Liver (tissue), 9 donors: Measurements from ENCODE around the gene DPY19L3. TPM values are rescaled to one million over a fixed set of nuclear protein-coding genes. Genes with fewer than 3 reads are reported as not detected.
A peak's percentile ranks its signal among the peaks of the same experiment; 100 is the strongest.
"Not testable (repeated sequence)": the region's sequence is repeated elsewhere in the genome, so short reads cannot be mapped to it uniquely, and the experiment has no call there.

Experiments
- DNase-seq: peaks from one replicate; pipeline ENCODE4 v3.0.0-alpha.2; 2017; ENCODE audit warnings: low spot score
- H3K27ac ChIP-seq, 2 donors: one replicate each; pipeline ENCODE4 v1.7.0; 2013; ENCODE audit warnings: inconsistent platforms in 2 of 2, low read length in 2 of 2, control low read depth in 1 of 2, low read depth in 1 of 2, mild to moderate bottlenecking in 1 of 2
- H3K27me3 ChIP-seq, 4 donors: one replicate each; pipeline versions ENCODE4 v1.6.1 to v1.7.0; 2013; ENCODE audit warnings: low read length in 3 of 4, inconsistent platforms in 1 of 4, mild to moderate bottlenecking in 1 of 4, moderate library complexity in 1 of 4; ENCODE audit not compliant: control insufficient read depth in 4 of 4, insufficient read depth in 4 of 4
- H3K36me3 ChIP-seq, 4 donors: one replicate each; pipeline versions ENCODE4 v1.6.1 to v1.7.0; 2013; ENCODE audit warnings: low read length in 3 of 4, mild to moderate bottlenecking in 3 of 4, low read depth in 1 of 4, moderate library complexity in 1 of 4; ENCODE audit not compliant: control insufficient read depth in 4 of 4, insufficient read depth in 3 of 4
- H3K4me1 ChIP-seq, 4 donors: one replicate each; pipeline versions ENCODE4 v1.6.1 to v1.7.0; 2013; ENCODE audit warnings: low read length in 3 of 4, mild to moderate bottlenecking in 3 of 4, moderate library complexity in 1 of 4; ENCODE audit not compliant: control insufficient read depth in 4 of 4, insufficient read depth in 4 of 4
- H3K4me3 ChIP-seq, 3 donors: one replicate each; pipeline versions ENCODE4 v1.6.1 to v1.7.0; 2013; ENCODE audit warnings: low read length in 3 of 3, control low read depth in 1 of 3, low read depth in 1 of 3, mild to moderate bottlenecking in 1 of 3
- H3K9ac ChIP-seq, 2 donors: one replicate each; pipeline ENCODE4 v1.7.0; 2013; ENCODE audit warnings: low read length in 2 of 2, mild to moderate bottlenecking in 2 of 2, moderate library complexity in 2 of 2, control low read depth in 1 of 2, low read depth in 1 of 2
- H3K9me3 ChIP-seq, 4 donors: one replicate each; pipeline versions ENCODE4 v1.6.1 to v1.7.0; 2013; ENCODE audit warnings: low read length in 3 of 4; ENCODE audit not compliant: control insufficient read depth in 4 of 4
- ATF3 ChIP-seq: IDR thresholded peaks from 2 replicates; pipeline ENCODE4 v1.6.1; 2016; ENCODE audit warnings: antibody characterized with exemption
- CTCF ChIP-seq: fragments of 150-350 bp; IDR thresholded peaks from 2 replicates; pipeline ENCODE4 v1.5.1; 2017; ENCODE audit warnings: improper control_type of control experiment, low read depth, low read length; ENCODE audit not compliant: missing input control
- EGR1 ChIP-seq, 2 donors: IDR thresholded peaks; 2 replicates each; pipeline ENCODE4 v1.6.1; 2016 to 2018; ENCODE audit warnings: antibody characterized with exemption in 2 of 2, low read depth in 2 of 2
- FOXA1 ChIP-seq: IDR thresholded peaks from 2 replicates; pipeline ENCODE4 v1.6.1; 2016; ENCODE audit warnings: antibody characterized with exemption
- FOXA2 ChIP-seq: IDR thresholded peaks from 2 replicates; pipeline ENCODE4 v1.6.1; 2016; ENCODE audit warnings: antibody characterized with exemption
- GABPA ChIP-seq, 2 donors: IDR thresholded peaks in 1 of 2; conservative IDR thresholded peaks in 1 of 2; 2 replicates each; pipeline ENCODE4 v1.6.1; 2016; ENCODE audit warnings: antibody characterized with exemption in 2 of 2, mild to moderate bottlenecking in 1 of 2, moderate library complexity in 1 of 2
- HNF4A ChIP-seq, 2 donors: conservative IDR thresholded peaks; 2 replicates each; pipeline ENCODE4 v1.6.1; 2016; ENCODE audit warnings: antibody characterized with exemption in 2 of 2, mild to moderate bottlenecking in 2 of 2
- HNF4G ChIP-seq: IDR thresholded peaks from 2 replicates; pipeline ENCODE4 v1.6.1; 2016; ENCODE audit warnings: antibody characterized with exemption
- JUND ChIP-seq, 2 donors: IDR thresholded peaks; 2 replicates each; pipeline ENCODE4 v1.6.1; 2016; ENCODE audit warnings: antibody characterized with exemption in 2 of 2
- NR2F2 ChIP-seq: IDR thresholded peaks from 2 replicates; pipeline ENCODE4 v1.6.1; 2016; ENCODE audit warnings: antibody characterized with exemption
- RAD21 ChIP-seq, 2 donors: IDR thresholded peaks; 2 replicates each; pipeline ENCODE4 v1.6.1; 2016; ENCODE audit warnings: antibody characterized with exemption in 2 of 2, mild to moderate bottlenecking in 2 of 2
- RXRA ChIP-seq, 2 donors: IDR thresholded peaks; 2 replicates each; pipeline ENCODE4 v1.6.1; 2017 to 2018; ENCODE audit warnings: antibody characterized with exemption in 2 of 2, mild to moderate bottlenecking in 1 of 2
- SP1 ChIP-seq: IDR thresholded peaks from 2 replicates; pipeline ENCODE4 v1.6.1; 2018; ENCODE audit warnings: antibody characterized with exemption, mild to moderate bottlenecking
- TAF1 ChIP-seq: conservative IDR thresholded peaks from 2 replicates; pipeline ENCODE4 v1.6.1; 2016; ENCODE audit warnings: antibody characterized with exemption, mild to moderate bottlenecking
- YY1 ChIP-seq: IDR thresholded peaks from 2 replicates; pipeline ENCODE4 v1.6.1; 2016; ENCODE audit warnings: antibody characterized with exemption, mild to moderate bottlenecking
- ZBTB33 ChIP-seq: IDR thresholded peaks from 2 replicates; pipeline ENCODE4 v1.6.1; 2016; ENCODE audit warnings: antibody characterized with exemption
- WGBS: extraction: QIAGEN DNeasy Blood & Tissue Kit; methylation state at CpG from one replicate; pipeline ENCODE4 v1.1.7; 2013; 5-methylcytosine and 5-hydroxymethylcytosine counted together
- polyA plus RNA-seq, 2 donors: library from polyadenylated mRNA; stranded (reverse) in 1 of 2; unstranded in 1 of 2; fragments of 200-250 nt in 1 of 2; fragments of >200 nt in 1 of 2; fragmentation: Nextera tagmentation in 1 of 2; extraction: Ambion mirVana in 1 of 2; gene quantifications; one replicate each; pipeline versions ENCODE4 v1.2.1 to v1.2.3, GENCODE V29; 2013 to 2015
- total RNA-seq, 2 donors: library from RNA; depleted of rRNA; stranded (reverse); fragments of >200 nt; gene quantifications; one replicate each; pipeline ENCODE4 v1.2.3, GENCODE V29; 2014
- TF ChIP-seq, protein P1 (sequence below): IDR thresholded peaks from 2 replicates; pipeline ENCODE4 v1.6.1; 2016; ENCODE audit warnings: antibody characterized with exemption, mild to moderate bottlenecking
- TF ChIP-seq, protein P2 (sequence below): IDR thresholded peaks from 2 replicates; pipeline ENCODE4 v1.6.1; 2016; ENCODE audit warnings: antibody characterized with exemption
- donor health status: healthy.
- donor health status: healthy.
- donor health status: healthy.
- donor health status: healthy.
- donor health status: healthy.

Gene DPY19L3
- total and polyA plus RNA-seq, 4 donors: 2.7 to 13.0 (median 7.4) TPM

DNA sequence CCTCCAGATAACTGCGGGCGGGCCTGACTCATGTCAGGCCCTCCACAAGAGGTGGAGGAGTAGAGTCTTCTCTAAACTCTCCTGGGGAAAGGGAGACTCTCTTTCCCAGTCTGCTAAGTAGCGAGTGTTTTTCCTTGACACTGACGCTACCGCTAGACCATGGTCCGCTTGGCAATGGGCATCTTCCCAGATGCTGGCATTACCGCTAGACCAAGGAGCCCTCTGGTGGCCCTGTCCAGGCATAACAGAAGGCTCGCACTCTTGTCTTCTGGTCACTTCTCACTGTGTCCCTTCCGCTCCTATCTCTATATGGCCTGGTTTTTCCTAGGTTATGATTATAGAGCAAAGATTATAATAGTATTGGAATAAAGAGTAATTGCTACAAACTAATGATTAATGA is 28.5 kb upstream of the DPY19L3 start:
- TF ChIP-seq CTCF: peak; percentile 27
- TF ChIP-seq RAD21 (IDR thresholded peaks at IDR 0.05): peak; percentile 64 to 65
- not testable (repeated sequence) for H3K27me3 ChIP-seq, H3K9me3 ChIP-seq, DNase-seq, H3K9ac ChIP-seq, H3K4me1 ChIP-seq, H3K4me3 ChIP-seq, H3K27ac ChIP-seq
- WGBS: 92% methylated on average over 9 of the region's 9 CpGs
- H3K36me3 ChIP-seq: peaks cover 0 to 17% (median 6%) of the 10 kb centered on the region in 4 donors

- Histone ChIP-seq H3K4me3 (no peak overlapping the region), H3K9me3 (no peaks in the 10 kb centered on the region), H3K9ac (no peak overlapping the region), H3K36me3 (peaks cover 2 to 19% (median 16%) of the 10 kb centered on the region in 4 donors), H3K27ac (no peak overlapping the region), H3K4me1 (no peaks in the 10 kb centered on the region), H3K27me3 (no peaks in the 10 kb centered on the region)
- no peak for DNase-seq
- 85% methylated on average over 3 of the region's 3 CpGs for WGBS
- TF ChIP-seq RAD21 (IDR thresholded peaks at IDR 0.05): no peak
- no peak for TF ChIP-seq JUND (IDR thresholded peaks at IDR 0.05)
- TF ChIP-seq HNF4G: no peak
Observed at GRCh38 chr19:32380269-32380668, 25.3 kb upstream of the DPY19L3 start.

DNA sequence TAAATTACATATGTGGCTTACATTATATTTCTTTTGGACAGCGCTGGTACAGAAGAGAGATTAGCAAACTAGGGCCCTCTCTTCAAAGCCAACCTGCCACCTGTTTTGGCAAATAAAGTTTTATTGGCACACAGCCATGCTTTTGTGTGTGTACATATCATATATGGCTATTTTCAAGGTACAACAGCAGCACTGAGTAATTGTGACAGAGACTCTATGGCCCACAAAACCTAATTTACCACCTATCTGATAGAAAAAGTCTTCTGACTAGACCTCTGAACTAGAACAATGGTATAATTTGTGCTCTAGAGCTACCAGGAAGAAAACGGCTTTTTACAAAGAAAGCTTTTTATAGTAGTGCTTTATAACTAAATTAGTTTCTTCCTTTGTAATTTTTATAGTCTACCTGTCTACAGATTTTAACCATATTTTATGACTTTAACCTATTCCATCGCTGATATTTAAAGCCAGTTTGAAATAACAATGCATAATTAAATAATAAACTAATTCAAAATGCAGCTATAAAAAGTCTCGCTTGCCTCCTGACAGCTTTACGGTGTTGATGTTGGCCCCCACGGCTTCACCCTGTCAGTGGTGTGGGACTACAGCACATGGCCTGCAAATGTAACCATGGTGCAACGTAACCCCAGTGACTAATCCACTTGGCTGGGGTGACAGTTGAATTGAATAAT is 17.7 kb upstream of the DPY19L3 start:
- DNase-seq: no peak
- peaks cover 2 to 8% (median 5%) of the 10 kb centered on the region in 4 donors for H3K36me3 ChIP-seq
- H3K4me3 ChIP-seq: no peak overlapping the region
- no peak overlapping the region for H3K9ac ChIP-seq
- 88% methylated on average over 7 of the region's 7 CpGs for WGBS
- H3K27me3 ChIP-seq: no peaks in the 10 kb centered on the region
- H3K9me3 ChIP-seq: no peaks in the 10 kb centered on the region
- H3K27ac ChIP-seq: no peak overlapping the region
- H3K4me1 ChIP-seq: no peaks in the 10 kb centered on the region
- TF ChIP-seq ZBTB33: no peak
- no peak for TF ChIP-seq JUND (IDR thresholded peaks at IDR 0.05)
- no peak for TF ChIP-seq HNF4G
- TF ChIP-seq RAD21 (IDR thresholded peaks at IDR 0.05): no peak
- no peak for TF ChIP-seq CTCF
- TF ChIP-seq FOXA2: no peak
- no peak for TF ChIP-seq RXRA (IDR thresholded peaks at IDR 0.05)
- TF ChIP-seq, protein P1, sequence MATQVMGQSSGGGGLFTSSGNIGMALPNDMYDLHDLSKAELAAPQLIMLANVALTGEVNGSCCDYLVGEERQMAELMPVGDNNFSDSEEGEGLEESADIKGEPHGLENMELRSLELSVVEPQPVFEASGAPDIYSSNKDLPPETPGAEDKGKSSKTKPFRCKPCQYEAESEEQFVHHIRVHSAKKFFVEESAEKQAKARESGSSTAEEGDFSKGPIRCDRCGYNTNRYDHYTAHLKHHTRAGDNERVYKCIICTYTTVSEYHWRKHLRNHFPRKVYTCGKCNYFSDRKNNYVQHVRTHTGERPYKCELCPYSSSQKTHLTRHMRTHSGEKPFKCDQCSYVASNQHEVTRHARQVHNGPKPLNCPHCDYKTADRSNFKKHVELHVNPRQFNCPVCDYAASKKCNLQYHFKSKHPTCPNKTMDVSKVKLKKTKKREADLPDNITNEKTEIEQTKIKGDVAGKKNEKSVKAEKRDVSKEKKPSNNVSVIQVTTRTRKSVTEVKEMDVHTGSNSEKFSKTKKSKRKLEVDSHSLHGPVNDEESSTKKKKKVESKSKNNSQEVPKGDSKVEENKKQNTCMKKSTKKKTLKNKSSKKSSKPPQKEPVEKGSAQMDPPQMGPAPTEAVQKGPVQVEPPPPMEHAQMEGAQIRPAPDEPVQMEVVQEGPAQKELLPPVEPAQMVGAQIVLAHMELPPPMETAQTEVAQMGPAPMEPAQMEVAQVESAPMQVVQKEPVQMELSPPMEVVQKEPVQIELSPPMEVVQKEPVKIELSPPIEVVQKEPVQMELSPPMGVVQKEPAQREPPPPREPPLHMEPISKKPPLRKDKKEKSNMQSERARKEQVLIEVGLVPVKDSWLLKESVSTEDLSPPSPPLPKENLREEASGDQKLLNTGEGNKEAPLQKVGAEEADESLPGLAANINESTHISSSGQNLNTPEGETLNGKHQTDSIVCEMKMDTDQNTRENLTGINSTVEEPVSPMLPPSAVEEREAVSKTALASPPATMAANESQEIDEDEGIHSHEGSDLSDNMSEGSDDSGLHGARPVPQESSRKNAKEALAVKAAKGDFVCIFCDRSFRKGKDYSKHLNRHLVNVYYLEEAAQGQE: no peak
- no peak for TF ChIP-seq GABPA (IDR thresholded peaks at IDR 0.05 in 1 of 2, conservative IDR thresholded peaks at IDR 0.05 in 1 of 2)
- no peak for TF ChIP-seq HNF4A (conservative IDR thresholded peaks at IDR 0.05)
- TF ChIP-seq ATF3: no peak
- TF ChIP-seq, protein P2, sequence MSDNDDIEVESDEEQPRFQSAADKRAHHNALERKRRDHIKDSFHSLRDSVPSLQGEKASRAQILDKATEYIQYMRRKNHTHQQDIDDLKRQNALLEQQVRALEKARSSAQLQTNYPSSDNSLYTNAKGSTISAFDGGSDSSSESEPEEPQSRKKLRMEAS: no peak
- no peak for TF ChIP-seq FOXA1
- TF ChIP-seq TAF1: no peak
- no peak for TF ChIP-seq NR2F2
- TF ChIP-seq EGR1 (IDR thresholded peaks at IDR 0.05; ENCODE audit: low read depth in 2 of 2): no peak
- no peak for TF ChIP-seq SP1
- TF ChIP-seq YY1: no peak
